Right atrium auricular region (tissue), 2 donors: ENCODE results near the gene RGS12. TPM values are rescaled to one million over a fixed set of nuclear protein-coding genes. Genes with fewer than 3 reads are reported as not detected.

Experiments used
- DNase-seq: peaks from one replicate; pipeline ENCODE4 v3.0.0-alpha.2; 2019; ENCODE audit warnings: low spot score
- H3K27ac ChIP-seq, 2 donors: fragments of 200-600 bp; sonication (generic); 1 replicate in 1 of 2; 2 replicates in 1 of 2; pipeline ENCODE4 v1.5.1; 2016 to 2019
- H3K27me3 ChIP-seq, 2 donors: fragments of 200-600 bp; sonication (generic); one replicate each; pipeline versions ENCODE4 v1.5.1 to v1.6.0; 2017 to 2019
- H3K36me3 ChIP-seq: fragments of 200-600 bp; sonication (generic); one replicate; pipeline ENCODE4 v1.5.1; 2016
- H3K4me1 ChIP-seq, 2 donors: fragments of 200-600 bp; sonication (generic); one replicate each; pipeline versions ENCODE4 v1.5.1 to v1.6.0; 2017 to 2019
- H3K4me3 ChIP-seq, 2 donors: fragments of 200-600 bp; sonication (generic); 1 replicate in 1 of 2; 2 replicates in 1 of 2; pipeline ENCODE4 v1.5.1; 2017 to 2019; ENCODE audit warnings: mild to moderate bottlenecking in 1 of 2, moderate library complexity in 1 of 2
- H3K9me3 ChIP-seq, 2 donors: fragments of 200-600 bp; sonication (generic); one replicate each; pipeline ENCODE4 v1.5.1; 2019
- CTCF ChIP-seq, 2 donors: fragments of 200-600 bp; sonication (generic); IDR thresholded peaks; one replicate each; pipeline ENCODE4 v1.5.1; 2019; ENCODE audit warnings: antibody characterized with exemption in 2 of 2
- total RNA-seq, 2 donors: library from RNA; depleted of rRNA; stranded (reverse); fragments of >200 nt; gene quantifications; one replicate each; pipeline ENCODE4 v1.1.0, GENCODE V29; 2016

RGS12 gene
- total RNA-seq, 2 donors from 2014 or later: 7.0 to 9.9 TPM

- H3K4me3 ChIP-seq: no peak overlapping the region
- H3K36me3 ChIP-seq: no peaks in the 10 kb centered on the region
- no peak for DNase-seq
- no peak for TF ChIP-seq CTCF (IDR thresholded peaks at IDR 0.05)
- no peak overlapping the region for H3K27ac ChIP-seq
- no peaks in the 10 kb centered on the region for H3K27me3 ChIP-seq
- no peaks in the 10 kb centered on the region for H3K4me1 ChIP-seq
- no peaks in the 10 kb centered on the region for H3K9me3 ChIP-seq
These were observed 39.8 kb upstream of the RGS12 start for GRCh38 chr4:3252831-3253641.

GRCh38 chr4:3253808-3254207 lies 39.0 kb upstream of the RGS12 start:
- H3K9me3 ChIP-seq: no peaks in the 10 kb centered on the region
- no peak for TF ChIP-seq CTCF (IDR thresholded peaks at IDR 0.05)
- no peak for DNase-seq

DNA sequence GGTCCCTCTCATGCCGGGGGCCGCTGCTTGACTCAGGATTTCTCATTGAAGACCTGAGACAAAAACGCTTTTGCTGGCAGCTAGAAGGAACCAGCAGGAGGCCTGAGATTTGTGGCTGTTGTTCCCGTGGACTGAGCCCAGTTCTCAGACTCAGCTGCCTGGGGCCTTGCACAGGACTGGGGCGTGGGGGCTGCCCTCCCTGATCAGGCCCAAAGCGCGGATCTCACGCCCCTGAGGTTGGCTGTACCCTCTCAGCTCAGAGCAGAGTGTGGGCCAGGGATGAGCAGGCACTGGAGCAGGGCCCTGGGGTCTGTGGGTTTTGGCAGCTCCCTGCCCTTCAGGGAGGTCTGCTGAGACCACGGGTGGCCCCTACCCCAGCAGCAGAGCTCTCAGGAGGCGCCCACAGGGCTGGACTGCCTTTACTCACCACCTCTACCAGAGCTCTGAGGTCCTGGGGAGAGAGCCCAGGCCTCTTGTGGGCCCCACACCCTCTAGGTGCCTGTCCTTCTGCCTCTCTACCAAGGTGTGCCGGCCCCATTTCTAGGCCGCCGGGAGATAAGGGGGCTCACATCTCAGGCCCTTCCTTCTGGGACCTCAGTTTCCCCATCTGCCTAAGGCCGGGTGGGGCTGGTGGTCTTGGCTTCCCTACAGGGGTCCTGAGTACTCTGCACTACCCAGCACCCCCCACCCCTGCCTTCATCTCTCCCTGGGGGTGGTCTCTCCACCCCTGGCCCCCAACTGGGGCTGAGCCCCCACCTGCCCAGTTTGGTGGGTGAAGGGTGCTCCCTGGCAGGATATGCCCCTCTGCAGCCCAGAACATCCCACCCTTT lies 38.3 kb upstream of the RGS12 start:
- H3K4me1 ChIP-seq: no peaks in the 10 kb centered on the region
- no peak for DNase-seq
- no peak overlapping the region for H3K4me3 ChIP-seq
- no peaks in the 10 kb centered on the region for H3K9me3 ChIP-seq
- H3K36me3 ChIP-seq: no peaks in the 10 kb centered on the region
- TF ChIP-seq CTCF (IDR thresholded peaks at IDR 0.05): no peak
- H3K27ac ChIP-seq: no peak overlapping the region
- H3K27me3 ChIP-seq: no peaks in the 10 kb centered on the region

More at GRCh38 chr4:3253808-3254207, 39.0 kb upstream of the RGS12 start:
- Histone ChIP-seq H3K36me3 (no peaks in the 10 kb centered on the region), H3K27me3 (no peaks in the 10 kb centered on the region), H3K4me3 (no peak overlapping the region), H3K27ac (no peak overlapping the region), H3K4me1 (no peaks in the 10 kb centered on the region)

DNA sequence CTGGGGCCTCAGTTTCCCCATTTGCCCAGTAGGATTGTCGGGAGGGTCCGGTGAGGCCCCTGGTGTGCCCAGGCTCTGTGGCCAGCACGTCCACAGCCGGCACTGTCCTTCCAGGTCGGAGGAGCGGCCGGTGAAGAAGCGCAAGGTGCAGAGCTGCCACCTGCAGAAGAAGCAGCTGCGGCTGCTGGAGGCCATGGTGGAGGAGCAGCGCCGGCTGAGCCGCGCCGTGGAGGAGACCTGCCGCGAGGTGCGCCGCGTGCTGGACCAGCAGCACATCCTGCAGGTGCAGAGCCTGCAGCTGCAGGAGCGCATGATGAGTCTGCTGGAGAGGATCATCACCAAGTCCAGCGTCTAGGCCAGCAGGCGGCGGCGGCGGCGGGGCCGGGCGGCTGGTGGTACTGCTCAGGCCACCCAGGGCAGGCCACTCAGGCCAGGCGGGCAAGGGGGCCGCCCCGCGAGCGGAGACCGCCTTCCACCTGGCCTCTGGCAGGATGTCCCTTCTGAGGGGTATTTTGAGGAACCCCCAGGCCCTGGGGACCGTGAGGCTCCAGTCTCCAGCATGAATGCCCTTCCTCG lies 37.1 kb upstream of the RGS12 start:
- H3K36me3 ChIP-seq: no peaks in the 10 kb centered on the region
- no peak overlapping the region for H3K4me3 ChIP-seq
- no peak for DNase-seq
- H3K4me1 ChIP-seq: no peaks in the 10 kb centered on the region
- no peaks in the 10 kb centered on the region for H3K27me3 ChIP-seq
- H3K9me3 ChIP-seq: no peaks in the 10 kb centered on the region
- H3K27ac ChIP-seq: no peak overlapping the region
- TF ChIP-seq CTCF (IDR thresholded peaks at IDR 0.05): no peak

DNA sequence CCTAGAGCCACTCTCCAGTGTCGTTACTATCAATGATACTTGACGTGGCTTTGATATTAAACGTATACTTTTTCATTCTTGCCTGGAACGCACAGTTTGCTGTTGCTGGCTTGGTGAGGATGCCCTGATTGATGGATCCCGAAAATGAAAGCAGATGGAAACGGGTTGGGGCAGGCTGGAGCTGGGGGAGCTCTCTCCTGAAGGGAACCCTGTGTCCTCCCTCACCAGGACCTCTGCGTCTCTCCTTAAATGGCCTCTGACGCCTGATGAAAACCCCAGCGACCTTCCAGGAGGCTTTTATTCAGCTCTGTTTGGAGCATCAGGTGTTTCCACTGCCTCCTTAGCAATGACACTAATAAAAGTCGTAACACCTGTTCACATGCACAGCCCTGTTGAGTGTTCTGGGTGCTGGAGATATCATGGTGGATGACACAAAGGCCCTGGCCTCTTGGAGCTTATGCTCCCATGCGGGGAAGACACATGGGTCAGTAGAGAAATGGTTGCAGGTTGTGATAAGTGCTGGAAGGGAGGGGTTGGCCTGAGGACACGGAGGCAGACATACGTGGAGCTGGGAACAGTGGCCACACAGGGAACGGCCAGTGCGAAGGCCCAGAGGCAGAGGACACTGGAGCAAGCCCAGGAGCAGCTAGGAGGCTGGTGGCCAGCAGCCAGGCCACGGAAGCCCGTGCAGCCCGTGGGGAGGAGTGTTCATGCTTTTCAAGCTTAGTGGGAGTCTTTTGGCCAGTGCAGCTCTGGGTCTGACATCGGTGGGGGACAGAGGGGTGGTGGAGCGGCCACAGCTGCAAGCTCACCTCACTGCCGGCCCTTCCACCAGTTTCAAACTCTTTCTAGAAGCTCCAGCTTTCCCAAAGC lies 36.4 kb upstream of the RGS12 start:
- no peaks in the 10 kb centered on the region for H3K4me1 ChIP-seq
- no peak for TF ChIP-seq CTCF (IDR thresholded peaks at IDR 0.05)
- H3K4me3 ChIP-seq: no peak overlapping the region
- no peaks in the 10 kb centered on the region for H3K9me3 ChIP-seq
- no peak for DNase-seq
- no peaks in the 10 kb centered on the region for H3K36me3 ChIP-seq
- H3K27ac ChIP-seq: no peak overlapping the region
- no peaks in the 10 kb centered on the region for H3K27me3 ChIP-seq
